Cerebellar cortex (tissue), 1 donor: Measurements from ENCODE around the gene KCNA3.
"Not testable (repeated sequence)": the region's sequence is repeated elsewhere in the genome, so short reads cannot be mapped to it uniquely, and the experiment has no call there.

Experiments used
- DNase-seq: peaks from one replicate; pipeline ENCODE4 v3.0.0-alpha.2; 2015; ENCODE audit warnings: low spot score

The KCNA3 gene

DNA sequence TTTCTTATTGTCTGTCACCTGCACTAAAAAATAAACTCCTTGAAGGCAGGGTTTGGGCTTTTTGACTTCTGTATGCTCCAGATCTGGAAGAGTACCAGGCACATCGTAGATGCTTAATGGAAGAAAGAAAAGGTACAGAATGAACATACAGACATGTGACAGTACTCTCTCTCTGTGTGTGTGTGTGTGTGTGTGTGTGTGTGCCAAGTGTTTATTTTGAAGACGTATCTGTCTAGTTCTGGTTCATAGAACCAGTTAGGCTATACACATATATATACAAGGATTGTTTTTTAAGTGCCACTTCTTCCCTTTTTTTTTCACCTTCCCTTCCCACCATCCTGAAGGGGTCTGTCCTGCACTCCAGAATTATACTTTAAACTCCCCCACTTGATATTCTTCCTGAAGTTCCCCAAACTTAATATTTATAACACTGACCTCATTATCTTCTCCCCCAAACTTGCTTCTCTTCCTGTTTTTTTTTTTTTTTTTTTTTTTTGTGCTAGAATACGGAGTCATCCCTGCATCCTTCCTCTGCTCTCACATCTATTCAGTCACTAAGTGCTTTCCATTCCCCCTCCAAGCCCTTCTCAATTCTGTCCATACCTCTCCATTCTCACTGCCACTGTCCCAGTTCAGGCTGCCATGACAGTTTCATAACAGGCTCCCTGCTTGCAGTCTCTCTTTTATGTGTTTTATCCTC, 5.4 kb upstream of the KCNA3 start:
- no peak for DNase-seq

- DNase-seq, result no peak
Observed at GRCh38 chr1:110677526-110677925, 2.8 kb upstream of the KCNA3 start.

DNA sequence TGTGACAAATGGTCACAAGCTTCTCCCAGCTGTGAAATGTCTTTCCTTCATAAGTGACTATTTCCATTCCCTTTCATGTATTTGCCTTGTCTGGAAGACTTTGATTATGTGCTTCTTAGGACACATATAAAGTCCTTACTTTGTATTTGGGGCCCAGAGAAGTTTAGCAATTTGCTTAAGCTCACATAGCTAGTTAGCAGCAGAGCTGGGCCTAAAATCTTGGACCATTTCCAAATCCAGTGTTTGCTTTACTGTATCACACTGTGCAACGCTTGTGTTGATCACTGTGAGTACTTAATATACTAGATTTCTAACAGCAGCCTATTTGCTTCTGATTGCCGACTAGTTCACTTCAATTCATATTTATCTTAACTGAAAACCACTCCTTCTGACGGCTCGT, 2.2 kb upstream of the KCNA3 start:
- no peak for DNase-seq

DNA sequence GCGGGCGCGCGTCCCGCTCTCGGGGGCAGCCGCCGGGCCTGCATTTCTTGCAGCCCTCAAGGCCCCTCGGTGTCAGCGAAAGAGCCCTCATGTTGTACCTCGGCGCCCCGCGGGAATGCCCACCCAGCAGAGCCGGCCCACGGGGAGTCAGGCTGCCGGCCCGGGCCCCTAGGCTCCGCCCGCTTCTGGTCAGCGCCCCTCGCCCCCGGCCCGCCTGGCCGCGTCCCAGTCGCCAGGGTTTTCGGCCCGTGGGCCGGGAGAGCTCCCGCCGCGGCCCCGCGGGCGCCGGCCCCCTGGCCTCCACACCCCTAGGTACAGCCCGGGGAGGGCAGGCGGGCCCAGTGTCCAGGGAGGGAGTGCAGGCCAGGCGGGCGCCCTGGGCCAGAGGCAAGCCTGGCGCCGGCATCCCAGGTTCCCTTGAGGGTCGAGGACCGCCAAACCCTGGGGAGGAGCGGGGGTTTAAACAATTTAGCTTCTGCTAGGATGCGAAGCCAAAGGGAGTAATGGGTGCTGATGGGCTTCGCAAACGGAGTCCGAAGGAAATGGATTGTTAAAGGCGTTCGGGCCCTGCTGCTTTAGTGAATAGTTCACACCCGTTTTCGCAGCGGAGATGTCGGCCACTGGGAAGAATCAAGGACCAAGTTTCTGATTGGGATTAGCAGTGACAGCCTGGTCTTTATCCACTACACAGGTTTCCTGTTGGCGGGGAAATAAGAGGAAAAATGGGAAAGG, 486 bp upstream of the KCNA3 start:
- peak; percentile 58 for DNase-seq

- no peak for DNase-seq
Observed at GRCh38 chr1:110673805-110674336, 869 bp downstream of the KCNA3 start.

DNA sequence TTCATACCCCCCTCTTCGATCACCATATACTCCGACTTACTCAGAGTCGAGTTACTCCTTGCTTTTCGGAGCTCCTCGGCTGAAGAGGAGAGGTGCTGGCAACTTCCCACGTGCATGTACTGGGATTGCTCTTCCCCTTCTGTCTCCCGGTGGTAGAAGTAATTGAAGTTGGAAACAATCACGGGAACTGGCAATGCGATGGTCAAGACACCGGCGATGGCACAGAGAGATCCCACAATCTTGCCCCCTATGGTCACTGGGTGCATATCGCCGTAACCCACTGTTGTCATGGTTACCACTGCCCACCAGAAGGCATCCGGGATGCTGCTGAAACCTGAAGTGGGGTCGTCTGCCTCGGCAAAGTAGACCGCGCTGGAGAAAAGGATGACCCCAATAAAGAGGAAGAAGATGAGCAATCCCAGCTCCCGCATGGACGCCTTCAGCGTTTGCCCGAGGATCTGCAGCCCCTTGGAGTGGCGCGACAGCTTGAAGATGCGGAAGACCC, 1.5 kb downstream of the KCNA3 start:
- peak; percentile 71 for DNase-seq

DNA sequence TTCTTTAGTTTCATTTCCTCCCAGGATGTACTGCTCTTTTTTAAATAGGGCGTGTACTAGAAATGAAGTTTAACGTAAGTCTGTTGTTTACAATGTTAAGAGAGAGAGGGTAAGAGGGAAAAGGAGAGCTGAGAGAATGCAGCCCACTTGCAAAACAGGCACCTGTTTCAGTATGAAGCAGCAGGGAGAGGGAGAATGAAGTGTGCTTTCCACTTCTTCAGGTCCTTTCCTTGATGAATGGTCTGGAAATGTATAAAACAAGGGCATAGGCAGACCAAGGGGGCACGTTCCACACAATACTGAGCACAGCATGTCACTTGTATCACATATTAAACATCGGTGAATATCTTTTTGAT, 2.0 kb downstream of the KCNA3 start:
- peak; percentile 31 for DNase-seq

DNA sequence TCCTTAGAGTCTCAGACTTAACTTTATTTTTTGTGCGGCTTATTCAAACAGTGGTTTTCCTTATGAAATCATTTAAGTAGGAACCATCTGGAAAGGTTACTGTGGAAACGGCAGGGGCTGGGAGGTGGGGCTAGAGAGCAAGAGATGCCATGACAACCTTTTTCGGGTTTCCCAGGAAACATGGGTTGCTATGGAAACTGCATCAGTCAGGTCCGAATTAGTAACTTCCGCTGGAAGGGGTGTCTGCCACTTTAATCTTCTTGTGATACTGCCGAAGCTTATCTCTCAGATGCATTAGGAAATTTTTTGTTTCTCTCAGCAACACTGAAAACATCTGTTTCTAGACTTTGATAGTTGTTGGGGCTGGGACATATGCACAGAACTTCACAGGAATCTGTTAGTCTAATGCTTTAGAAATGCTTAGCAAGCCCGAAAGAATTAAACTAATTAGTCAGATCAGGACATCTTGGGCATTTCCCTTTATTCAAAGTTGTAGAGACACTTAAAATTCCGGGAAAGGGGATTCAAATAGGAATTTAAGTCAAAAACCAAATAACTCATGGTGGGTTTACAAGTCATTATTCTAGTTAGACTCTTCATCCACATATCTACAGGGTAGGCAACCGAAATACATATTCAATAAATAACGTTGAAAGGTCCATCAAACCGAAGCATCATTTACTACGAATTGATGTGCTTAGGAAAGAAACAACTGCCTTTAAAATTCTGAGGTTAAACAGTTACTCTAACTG, 2.6 kb downstream of the KCNA3 start:
- peak; percentile 96 for DNase-seq

GRCh38 chr1:110671361-110671760, 3.4 kb downstream of the KCNA3 start:
- DNase-seq, result peak; percentile 34

- peak; percentile 12 for DNase-seq
Observed at GRCh38 chr1:110668549-110668948, 6.2 kb downstream of the KCNA3 start.

GRCh38 chr1:110667776-110668175, 7.0 kb downstream of the KCNA3 start:
- DNase-seq, result no peak

- DNase-seq, result no peak
Observed at GRCh38 chr1:110663241-110663640, 11.5 kb downstream of the KCNA3 start.

DNA sequence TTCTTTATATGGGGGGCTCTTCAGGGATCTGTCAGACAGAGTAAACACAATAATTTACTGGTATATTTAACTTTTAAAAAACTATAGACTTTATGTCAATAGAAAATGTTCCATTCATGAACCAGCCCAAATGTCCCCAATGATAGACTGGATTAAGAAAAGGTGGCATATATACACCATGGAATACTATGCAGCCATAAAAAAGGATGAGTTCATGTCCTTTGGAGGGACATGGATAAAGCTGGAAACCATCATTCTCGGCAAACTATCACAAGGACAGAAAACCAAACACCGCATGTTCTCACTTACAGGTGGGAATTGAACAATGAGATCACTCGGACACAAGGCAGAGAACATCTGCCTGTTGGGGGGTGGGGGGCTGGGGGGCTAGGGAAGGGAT, 15.2 kb downstream of the KCNA3 start:
- DNase-seq, result not testable (repeated sequence)

DNA sequence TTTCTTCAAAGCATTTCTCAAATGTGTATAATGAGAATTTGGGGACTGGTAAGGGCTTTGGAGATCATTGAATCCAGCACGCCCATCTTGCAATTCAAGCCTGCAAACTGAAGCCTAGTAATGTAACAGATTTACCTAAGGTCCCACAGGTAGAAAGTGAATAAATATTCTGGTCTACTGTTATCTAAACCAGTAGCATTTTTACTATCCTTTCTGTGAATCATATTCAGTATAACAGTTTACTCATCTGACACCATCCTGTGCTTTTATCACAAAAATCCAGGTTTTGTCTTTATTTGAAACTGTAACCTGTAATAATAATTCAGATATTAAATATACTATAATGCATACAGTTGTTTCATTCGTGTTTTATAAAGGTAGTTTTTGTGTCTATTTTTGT, 17.4 kb downstream of the KCNA3 start:
- DNase-seq, result no peak

- DNase-seq, result no peak
Observed at GRCh38 chr1:110650609-110651008, 24.1 kb downstream of the KCNA3 start.

GRCh38 chr1:110648417-110648816, 26.3 kb downstream of the KCNA3 start:
- no peak for DNase-seq

DNA sequence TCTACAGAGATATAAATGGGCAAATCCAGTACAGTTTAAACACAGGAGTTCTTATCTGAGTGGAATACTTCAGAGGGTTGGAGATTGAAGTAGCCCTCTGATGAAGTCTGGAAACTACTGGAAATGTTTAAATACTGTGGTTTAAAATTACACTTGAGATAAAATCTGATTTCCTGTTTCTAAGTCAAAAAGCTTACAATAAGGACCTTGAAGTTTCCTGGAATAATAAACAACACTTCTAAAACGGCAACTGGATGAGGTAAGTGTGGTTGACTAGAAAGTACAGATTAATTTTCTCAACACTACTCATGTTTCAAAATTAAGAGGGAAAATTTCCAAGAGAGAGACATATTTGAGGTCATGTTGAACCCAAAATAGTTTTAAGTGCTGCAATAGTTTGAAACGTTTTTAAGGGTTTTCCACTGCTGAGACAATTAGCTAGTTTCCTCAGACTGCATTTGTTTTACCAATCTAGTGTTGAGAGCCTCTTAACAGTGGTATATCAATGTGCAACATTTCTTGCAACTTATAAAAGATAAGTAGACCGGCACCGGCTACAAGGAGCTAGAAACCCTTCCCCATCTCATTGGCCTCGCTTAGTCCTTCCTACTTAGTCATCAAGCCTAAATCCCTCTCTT, 27.4 kb downstream of the KCNA3 start:
- DNase-seq, result no peak

DNA sequence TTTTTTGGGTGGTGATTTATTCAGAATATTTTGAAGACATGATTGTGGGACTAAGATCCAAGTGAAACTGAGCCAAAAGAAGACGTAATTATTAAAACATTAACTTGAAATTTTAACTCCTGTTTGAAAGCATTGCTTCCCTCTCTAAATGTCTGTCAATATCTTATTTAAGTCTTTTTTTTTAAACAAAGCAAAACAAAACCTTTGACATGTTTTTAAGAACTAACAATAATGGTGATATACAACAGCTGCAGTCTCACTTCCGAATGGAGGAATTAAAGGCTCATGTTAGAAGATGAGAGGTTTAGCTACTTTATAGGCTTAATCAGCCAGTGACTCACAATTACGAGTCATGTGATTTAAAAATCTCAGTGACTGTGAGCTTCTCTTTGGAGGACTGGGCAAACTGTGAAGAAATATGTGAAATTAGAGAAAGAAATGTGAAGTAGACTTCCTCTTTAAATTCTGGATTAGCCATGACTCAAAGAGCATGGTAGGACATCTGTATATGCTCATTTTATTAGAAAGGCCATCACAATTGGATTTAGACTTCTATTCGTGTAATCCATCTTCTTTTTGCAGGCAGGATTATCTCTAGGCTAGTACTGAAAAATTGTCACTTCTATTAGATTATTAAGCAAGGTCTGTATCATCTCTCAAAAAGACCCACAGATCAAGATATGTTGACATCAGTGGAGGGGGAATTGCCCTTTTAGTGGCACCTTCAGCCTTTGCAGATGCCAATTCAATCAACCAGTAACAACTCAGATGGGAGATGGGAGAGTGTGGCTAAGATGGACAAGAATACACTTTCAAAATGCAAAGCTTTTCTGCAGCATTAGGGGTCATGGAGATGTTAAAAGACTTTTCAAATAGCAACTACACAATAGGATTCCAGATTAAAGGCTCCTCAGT, 28.7 kb downstream of the KCNA3 start:
- DNase-seq, result no peak

DNA sequence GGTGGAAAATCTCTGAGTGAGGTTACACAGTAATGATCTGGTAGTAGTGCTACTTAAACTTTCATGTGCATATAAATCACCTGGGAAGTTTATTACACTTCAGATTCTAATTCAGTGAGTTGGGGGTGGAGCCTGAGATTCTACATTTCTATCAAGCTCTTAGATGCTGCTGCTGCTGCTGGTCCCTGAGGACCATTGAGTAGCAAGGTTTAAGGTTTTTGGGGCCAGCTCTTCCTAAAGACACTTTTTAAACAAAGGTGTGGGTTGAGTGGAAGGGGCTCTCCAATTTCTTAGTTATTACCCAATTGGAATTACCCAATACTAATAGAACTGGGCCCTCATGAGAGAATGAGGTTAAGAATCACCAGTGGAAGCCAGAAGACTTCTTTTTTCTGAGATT, 29.5 kb downstream of the KCNA3 start:
- no peak for DNase-seq

DNA sequence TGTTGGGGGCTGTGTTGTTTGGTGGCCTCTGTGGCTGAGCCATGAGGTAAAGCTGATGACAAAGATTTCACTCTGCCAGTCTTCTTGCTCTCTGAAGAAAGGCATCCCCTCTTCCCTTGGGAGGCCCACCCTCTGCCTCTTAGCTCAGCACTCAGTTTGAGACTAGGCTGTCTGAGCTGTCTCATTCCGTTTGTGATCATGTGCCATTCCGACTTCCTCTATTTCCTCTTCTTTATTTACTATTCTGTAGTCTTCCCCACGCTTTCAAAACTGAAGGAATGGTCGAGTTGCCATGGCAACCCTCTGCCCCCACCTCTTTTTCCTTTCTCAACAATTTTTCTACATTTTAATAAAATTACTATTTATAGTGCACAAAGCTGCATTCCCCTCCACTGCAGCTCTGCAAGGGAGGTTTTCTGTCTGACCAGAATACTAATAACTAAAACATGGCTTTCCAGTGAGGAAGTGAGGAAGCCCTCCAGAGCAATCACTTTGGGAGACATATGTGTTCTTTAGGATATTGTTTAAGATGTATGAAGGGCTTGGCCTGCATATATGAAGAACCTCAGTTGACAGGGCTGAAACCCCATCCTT, 30.8 kb downstream of the KCNA3 start:
- DNase-seq, result no peak
